Measurements from ENCODE around the gene TIGD7.

The TIGD7 gene, protein sequence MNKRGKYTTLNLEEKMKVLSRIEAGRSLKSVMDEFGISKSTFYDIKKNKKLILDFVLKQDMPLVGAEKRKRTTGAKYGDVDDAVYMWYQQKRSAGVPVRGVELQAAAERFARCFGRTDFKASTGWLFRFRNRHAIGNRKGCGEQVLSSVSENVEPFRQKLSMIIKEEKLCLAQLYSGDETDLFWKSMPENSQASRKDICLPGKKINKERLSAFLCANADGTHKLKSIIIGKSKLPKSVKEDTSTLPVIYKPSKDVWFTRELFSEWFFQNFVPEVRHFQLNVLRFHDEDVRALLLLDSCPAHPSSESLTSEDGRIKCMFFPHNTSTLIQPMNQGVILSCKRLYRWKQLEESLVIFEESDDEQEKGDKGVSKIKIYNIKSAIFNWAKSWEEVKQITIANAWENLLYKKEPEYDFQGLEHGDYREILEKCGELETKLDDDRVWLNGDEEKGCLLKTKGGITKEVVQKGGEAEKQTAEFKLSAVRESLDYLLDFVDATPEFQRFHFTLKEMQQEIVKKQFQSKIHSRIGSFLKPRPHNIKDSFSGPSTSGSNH

DNA sequence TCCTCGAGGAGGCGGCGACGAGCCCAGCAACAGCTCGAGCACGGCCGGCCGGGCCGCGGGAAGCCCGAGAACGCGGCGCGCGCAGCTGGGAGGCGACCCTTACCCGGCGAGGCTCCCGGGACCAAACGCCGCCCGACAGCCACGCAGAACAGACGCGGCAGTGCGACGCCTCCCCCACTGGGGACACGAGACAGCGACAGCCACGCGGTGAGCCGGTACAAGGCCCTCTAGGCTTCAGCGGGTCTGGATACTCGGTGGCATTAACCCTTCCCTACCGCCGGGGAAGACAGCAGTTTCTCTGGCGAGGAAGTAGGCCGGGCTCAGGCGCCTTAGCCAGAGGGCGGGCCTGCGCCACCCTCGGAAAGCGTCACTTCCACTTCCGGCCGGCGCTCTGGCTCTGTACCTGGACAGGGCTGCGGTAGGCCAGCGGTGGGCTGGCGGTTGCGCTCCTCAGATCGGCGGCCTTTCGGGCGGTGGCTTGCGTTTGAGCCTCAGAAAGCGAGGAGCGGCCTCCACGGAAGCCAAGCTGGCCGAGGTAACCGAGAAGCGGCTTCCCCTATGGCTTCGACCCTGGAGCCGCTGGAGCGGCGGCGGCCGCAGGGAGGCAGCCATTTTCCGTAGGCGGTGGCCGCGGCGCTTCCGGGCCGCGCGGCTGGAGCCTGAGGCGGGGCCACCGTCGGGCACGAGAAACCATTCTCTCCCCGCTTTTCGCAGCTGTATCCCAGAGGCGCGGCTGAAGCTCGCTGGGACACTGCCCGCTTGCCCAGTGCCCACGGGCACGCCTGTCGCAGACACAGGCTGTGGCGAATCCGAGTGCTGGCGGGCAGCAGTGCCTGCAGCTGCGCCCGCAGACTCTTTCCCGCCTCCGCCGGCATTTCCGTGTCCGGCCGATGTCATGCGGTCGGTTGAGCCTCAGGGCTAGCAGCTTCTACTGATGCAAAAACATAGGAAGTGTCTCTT lies at the start of gene TIGD7, which contains the start of gene ZNF75A:
TIGD7 (minus strand) TSS at position 322 of the 960 bp plus-strand sequence. CDS start 4,816 bp downstream, outside the sequence.
ZNF75A (plus strand) TSS at position 389 of the 960 bp plus-strand sequence. CDS start 2,932 bp downstream, outside the sequence.
- Histone ChIP-seq H3K9ac (ENCODE audit: low read length) (peak within 1 kb of the TSS; percentile 96), H3K27me3 (ENCODE audit: control insufficient read depth, insufficient read depth, low read length) (no peaks in the 10 kb centered on the region), H3K9me3 (ENCODE audit: control insufficient read depth, insufficient read depth, low read depth, low read length) (peaks cover 65% of the 10 kb centered on the region), H3K4me3 (ENCODE audit: low read depth, low read length) (peak within 1 kb of the TSS; percentile 87), H3K27ac (ENCODE audit: low read depth, low read length) (peak within 1 kb of the TSS; percentile 93), H3K4me1 (ENCODE audit: control insufficient read depth, insufficient read depth, low read length) (no peaks in the 10 kb centered on the region), H3K36me3 (ENCODE audit: control insufficient read depth, insufficient read depth, low read length) (peaks cover 45% of the 10 kb centered on the region)

DNA sequence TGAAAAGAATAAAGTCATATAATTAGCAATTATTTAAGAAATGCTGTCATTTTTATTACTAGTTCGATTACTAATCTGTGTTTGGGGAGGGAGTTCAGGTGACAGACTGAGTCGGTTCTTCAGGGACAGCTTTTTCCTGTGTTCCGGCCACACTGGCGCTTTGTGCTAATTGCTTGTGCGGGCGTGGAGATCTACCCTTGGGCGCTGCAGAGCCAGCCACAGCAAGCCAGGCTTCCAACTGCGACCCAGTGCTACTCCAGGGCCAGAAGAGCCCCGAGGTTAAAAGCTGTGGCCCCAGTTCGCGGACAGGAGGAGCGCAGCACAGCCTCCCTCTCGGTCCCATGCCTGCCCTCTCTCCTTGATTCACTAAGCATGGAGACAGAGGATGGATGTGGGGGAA lies 43.9 kb upstream of the TIGD7 start:
- no peak overlapping the region for H3K9ac ChIP-seq (ENCODE audit: low read length)
- H3K4me3 ChIP-seq (ENCODE audit: low read depth, low read length) = no peak overlapping the region

DNA sequence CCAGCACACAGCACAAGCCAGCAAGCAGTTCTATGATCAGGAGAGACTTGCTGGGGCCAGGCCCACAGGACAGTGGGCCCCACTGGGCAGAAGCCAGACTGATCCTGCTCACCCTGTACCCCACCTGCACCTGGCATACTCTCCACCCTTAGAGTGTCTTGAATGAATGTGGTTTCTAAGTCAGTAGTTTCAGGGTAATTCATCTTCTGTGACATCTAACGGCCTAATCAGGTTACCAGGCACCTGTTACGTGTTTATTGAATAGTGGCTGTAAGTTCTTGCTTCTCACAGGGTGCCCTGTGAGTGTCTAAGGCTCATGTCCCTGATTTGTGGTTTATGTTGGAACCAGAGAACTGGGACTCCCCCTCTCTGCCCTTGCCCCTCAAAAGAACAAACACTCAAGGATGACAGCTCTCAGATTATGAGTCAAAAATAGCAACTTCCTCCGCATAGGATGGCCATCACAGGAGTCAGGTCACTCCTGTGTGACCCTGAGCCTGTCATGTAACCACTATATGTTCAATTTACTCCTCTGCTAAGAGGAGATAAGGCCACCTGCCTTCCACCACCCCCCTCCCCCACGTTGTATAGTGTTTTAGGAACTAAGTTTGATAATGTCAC lies 43.4 kb upstream of the TIGD7 start:
- Histone ChIP-seq H3K9me3 (ENCODE audit: control insufficient read depth, insufficient read depth, low read depth, low read length) (no peaks in the 10 kb centered on the region; the same call in 1 of the 2 replicates), H3K4me3 (ENCODE audit: low read depth, low read length) (no peak overlapping the region), H3K36me3 (ENCODE audit: control insufficient read depth, insufficient read depth, low read length) (no peaks in the 10 kb centered on the region), H3K27ac (ENCODE audit: low read depth, low read length) (no peak overlapping the region), H3K4me1 (ENCODE audit: control insufficient read depth, insufficient read depth, low read length) (no peaks in the 10 kb centered on the region), H3K9ac (ENCODE audit: low read length) (no peak overlapping the region), H3K27me3 (ENCODE audit: control insufficient read depth, insufficient read depth, low read length) (no peaks in the 10 kb centered on the region; the same call in 1 of the 2 replicates)

More for the DNA sequence above, 43.9 kb upstream of the TIGD7 start:
- H3K36me3 ChIP-seq (ENCODE audit: control insufficient read depth, insufficient read depth, low read length) = no peaks in the 10 kb centered on the region
- no peaks in the 10 kb centered on the region; the same call in 1 of the 2 replicates for H3K27me3 ChIP-seq (ENCODE audit: control insufficient read depth, insufficient read depth, low read length)
- H3K4me1 ChIP-seq (ENCODE audit: control insufficient read depth, insufficient read depth, low read length) = no peaks in the 10 kb centered on the region
- no peaks in the 10 kb centered on the region; the same call in 1 of the 2 replicates for H3K9me3 ChIP-seq (ENCODE audit: control insufficient read depth, insufficient read depth, low read depth, low read length)
- no peak overlapping the region for H3K27ac ChIP-seq (ENCODE audit: low read depth, low read length)

DNA sequence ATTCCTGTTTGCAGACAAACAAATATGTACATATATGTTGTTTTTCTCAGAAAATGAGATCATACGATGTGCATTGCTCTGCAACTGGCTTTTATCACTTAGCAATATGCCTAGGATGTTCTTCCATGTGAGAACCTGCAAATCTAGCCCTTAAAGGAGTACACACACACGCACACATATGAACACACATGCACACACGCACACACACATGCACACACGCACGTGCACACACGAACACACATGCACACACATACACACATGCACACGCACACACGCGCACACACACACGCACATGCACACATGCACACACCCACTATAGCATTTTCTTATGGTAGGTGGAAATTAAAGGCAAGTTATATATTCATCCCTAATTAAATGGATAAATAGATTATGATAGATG lies 42.4 kb upstream of the TIGD7 start:
- Histone ChIP-seq H3K27ac (ENCODE audit: low read depth, low read length) (no peak overlapping the region), H3K4me3 (ENCODE audit: low read depth, low read length) (no peak overlapping the region), H3K9me3 (ENCODE audit: control insufficient read depth, insufficient read depth, low read depth, low read length) (no peaks in the 10 kb centered on the region; the same call in 1 of the 2 replicates), H3K36me3 (ENCODE audit: control insufficient read depth, insufficient read depth, low read length) (no peaks in the 10 kb centered on the region), H3K4me1 (ENCODE audit: control insufficient read depth, insufficient read depth, low read length) (no peaks in the 10 kb centered on the region), H3K9ac (ENCODE audit: low read length) (no peak overlapping the region), H3K27me3 (ENCODE audit: control insufficient read depth, insufficient read depth, low read length) (no peaks in the 10 kb centered on the region; the same call in 1 of the 2 replicates)

DNA sequence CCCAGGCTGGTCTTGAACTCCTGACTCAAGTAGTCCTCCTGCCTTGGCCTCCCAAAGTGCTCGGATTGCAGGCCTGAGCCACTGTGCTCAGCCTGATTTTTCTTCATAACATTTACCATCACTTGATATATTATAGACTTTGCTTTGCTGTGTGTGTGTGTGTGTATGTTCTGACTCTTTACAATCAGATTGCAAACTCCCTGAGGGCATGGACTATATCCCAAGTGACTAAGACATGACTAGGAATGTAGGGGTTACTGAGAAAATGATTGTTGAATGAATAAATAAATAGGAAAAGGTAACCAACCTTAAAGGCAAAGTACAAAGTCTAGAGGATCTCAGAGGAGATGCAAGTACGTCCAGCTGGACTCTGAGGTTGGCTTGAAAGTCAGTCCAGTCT lies 40.8 kb upstream of the TIGD7 start:
- no peaks in the 10 kb centered on the region for H3K36me3 ChIP-seq (ENCODE audit: control insufficient read depth, insufficient read depth, low read length)
- H3K4me3 ChIP-seq (ENCODE audit: low read depth, low read length) = no peak overlapping the region
- no peaks in the 10 kb centered on the region; the same call in 1 of the 2 replicates for H3K9me3 ChIP-seq (ENCODE audit: control insufficient read depth, insufficient read depth, low read depth, low read length)
- no peak overlapping the region for H3K27ac ChIP-seq (ENCODE audit: low read depth, low read length)
- H3K9ac ChIP-seq (ENCODE audit: low read length) = no peak overlapping the region
- H3K4me1 ChIP-seq (ENCODE audit: control insufficient read depth, insufficient read depth, low read length) = no peaks in the 10 kb centered on the region
- no peaks in the 10 kb centered on the region; the same call in 1 of the 2 replicates for H3K27me3 ChIP-seq (ENCODE audit: control insufficient read depth, insufficient read depth, low read length)

DNA sequence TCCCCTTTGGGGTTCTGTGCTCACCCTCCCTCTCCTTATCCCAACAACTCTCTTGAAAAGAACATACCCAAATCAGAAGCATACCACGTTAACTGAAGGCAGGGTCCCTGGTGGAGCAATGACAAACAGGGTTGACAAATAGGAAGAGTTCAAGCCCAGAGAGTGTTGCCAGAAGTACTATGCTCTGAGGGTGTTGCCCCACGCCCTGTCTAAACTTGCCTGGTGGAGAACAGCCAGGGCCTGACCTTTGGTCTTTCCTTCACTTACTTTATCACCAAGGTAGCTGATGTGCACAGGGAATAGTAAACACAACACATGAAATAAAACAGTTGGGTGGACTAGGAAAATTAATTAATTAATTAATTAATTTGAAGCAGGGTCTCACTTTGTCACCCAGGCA lies 23.4 kb upstream of the TIGD7 start:
- no peaks in the 10 kb centered on the region for H3K4me1 ChIP-seq (ENCODE audit: control insufficient read depth, insufficient read depth, low read length)
- no peak overlapping the region for H3K27ac ChIP-seq (ENCODE audit: low read depth, low read length)
- no peaks in the 10 kb centered on the region for H3K36me3 ChIP-seq (ENCODE audit: control insufficient read depth, insufficient read depth, low read length)
- no peak overlapping the region for H3K4me3 ChIP-seq (ENCODE audit: low read depth, low read length)
- H3K9me3 ChIP-seq (ENCODE audit: control insufficient read depth, insufficient read depth, low read depth, low read length) = peaks cover 6% of the 10 kb centered on the region; the same call in 1 of the 2 replicates
- H3K9ac ChIP-seq (ENCODE audit: low read length) = no peak overlapping the region
- H3K27me3 ChIP-seq (ENCODE audit: control insufficient read depth, insufficient read depth, low read length) = 0 out of 2 replicates have a peak, but pooled peaks cover 3% of the 10 kb centered on the region

DNA sequence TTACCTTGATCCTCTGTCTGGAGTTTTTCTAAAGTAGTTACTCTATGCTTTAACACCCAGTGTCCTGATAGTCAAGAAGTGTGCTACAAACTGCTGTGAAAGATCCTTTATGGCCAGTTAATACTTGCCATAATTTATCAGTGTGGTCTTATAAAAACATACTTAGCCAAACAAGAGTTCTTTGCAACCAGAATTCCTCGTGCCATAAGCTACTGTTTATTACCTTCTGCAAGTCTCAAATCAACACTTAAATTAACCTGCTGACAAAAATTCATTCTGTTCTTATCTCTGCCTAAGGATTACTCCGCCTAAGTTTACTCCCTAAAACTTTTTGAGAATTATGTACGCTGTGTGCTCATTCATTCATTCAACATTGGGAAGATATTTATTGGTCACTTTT lies 22.9 kb upstream of the TIGD7 start:
- Histone ChIP-seq H3K9ac (ENCODE audit: low read length) (no peak overlapping the region), H3K36me3 (ENCODE audit: control insufficient read depth, insufficient read depth, low read length) (no peaks in the 10 kb centered on the region), H3K9me3 (ENCODE audit: control insufficient read depth, insufficient read depth, low read depth, low read length) (peaks cover 6% of the 10 kb centered on the region; the same call in 1 of the 2 replicates), H3K4me3 (ENCODE audit: low read depth, low read length) (no peak overlapping the region), H3K27ac (ENCODE audit: low read depth, low read length) (no peak overlapping the region), H3K4me1 (ENCODE audit: control insufficient read depth, insufficient read depth, low read length) (no peaks in the 10 kb centered on the region), H3K27me3 (ENCODE audit: control insufficient read depth, insufficient read depth, low read length) (0 out of 2 replicates have a peak, but pooled peaks cover 3% of the 10 kb centered on the region)

DNA sequence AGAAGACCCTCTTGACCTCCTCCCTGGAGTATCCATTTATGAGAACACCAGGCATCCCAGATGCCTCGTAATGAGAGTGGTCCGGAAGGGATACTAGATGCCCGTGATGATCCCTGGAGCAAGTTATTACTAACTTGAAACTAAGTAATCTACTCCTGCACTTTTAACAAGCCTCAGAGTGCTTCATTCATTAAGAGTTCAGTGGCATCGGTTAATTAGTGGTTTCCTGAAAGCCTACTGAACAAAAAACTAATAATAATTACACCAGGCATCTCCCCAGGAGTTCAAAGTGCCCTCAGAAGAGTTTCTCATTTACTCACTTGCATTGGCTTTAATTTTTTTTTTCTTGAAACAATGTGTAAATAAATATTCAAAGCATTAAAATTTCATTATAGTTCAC lies 22.3 kb upstream of the TIGD7 start:
- no peak overlapping the region for H3K4me3 ChIP-seq (ENCODE audit: low read depth, low read length)
- no peak overlapping the region for H3K27ac ChIP-seq (ENCODE audit: low read depth, low read length)
- H3K9me3 ChIP-seq (ENCODE audit: control insufficient read depth, insufficient read depth, low read depth, low read length) = peaks cover 6% of the 10 kb centered on the region; the same call in 1 of the 2 replicates
- H3K36me3 ChIP-seq (ENCODE audit: control insufficient read depth, insufficient read depth, low read length) = no peaks in the 10 kb centered on the region
- no peaks in the 10 kb centered on the region for H3K4me1 ChIP-seq (ENCODE audit: control insufficient read depth, insufficient read depth, low read length)
- H3K27me3 ChIP-seq (ENCODE audit: control insufficient read depth, insufficient read depth, low read length) = 0 out of 2 replicates have a peak, but pooled peaks cover 3% of the 10 kb centered on the region
- H3K9ac ChIP-seq (ENCODE audit: low read length) = no peak overlapping the region

DNA sequence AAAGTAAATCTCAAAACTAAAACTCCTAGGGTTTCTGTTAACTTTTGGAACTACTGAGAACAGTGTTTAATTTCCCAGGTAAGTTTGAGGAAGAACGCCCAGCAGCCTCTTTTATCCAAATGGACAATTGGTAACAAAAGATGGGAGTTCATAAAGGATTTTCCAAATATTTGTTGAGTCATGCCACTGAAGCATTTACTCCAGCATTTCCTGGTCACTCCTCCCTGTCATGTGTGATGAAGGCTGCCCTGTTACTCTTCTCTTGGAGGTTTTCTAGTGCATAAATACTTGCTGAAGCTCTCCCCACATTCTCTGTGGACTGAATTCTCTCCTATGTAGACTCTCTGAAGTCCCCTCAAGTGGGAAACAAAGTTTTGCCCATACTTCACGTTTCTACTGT lies 16.6 kb upstream of the TIGD7 start:
- peaks cover 61% of the 10 kb centered on the region for H3K9me3 ChIP-seq (ENCODE audit: control insufficient read depth, insufficient read depth, low read depth, low read length)

DNA sequence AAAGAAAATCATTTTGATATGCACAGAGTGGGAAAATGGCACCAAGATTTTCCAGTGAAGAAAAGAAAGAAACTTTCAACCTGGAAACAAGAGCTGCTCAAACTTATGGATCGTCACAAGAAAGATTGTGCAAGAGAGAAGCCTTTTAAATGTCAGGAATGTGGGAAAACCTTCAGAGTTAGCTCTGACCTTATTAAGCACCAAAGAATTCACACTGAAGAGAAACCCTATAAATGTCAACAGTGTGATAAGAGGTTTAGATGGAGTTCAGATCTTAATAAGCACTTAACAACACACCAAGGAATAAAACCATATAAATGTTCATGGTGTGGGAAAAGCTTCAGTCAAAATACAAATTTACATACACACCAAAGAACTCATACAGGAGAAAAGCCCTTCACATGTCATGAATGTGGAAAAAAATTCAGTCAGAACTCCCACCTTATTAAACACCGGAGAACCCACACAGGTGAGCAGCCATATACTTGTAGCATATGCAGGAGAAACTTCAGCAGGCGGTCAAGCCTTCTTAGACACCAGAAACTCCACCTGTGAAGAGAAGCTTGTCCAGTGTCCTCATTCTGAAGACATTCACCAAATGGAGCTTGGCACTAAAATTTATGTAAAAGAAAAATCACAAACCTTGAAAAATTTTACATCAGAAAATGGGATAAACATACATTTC lies 12.2 kb upstream of the TIGD7 start:
- Histone ChIP-seq H3K9me3 (ENCODE audit: control insufficient read depth, insufficient read depth, low read depth, low read length) (peaks cover 94% of the 10 kb centered on the region), H3K4me3 (ENCODE audit: low read depth, low read length) (no peak overlapping the region), H3K27ac (ENCODE audit: low read depth, low read length) (no peak overlapping the region), H3K9ac (ENCODE audit: low read length) (no peak overlapping the region), H3K4me1 (ENCODE audit: control insufficient read depth, insufficient read depth, low read length) (no peaks in the 10 kb centered on the region), H3K27me3 (ENCODE audit: control insufficient read depth, insufficient read depth, low read length) (no peaks in the 10 kb centered on the region), H3K36me3 (ENCODE audit: control insufficient read depth, insufficient read depth, low read length) (peaks cover 62% of the 10 kb centered on the region)

More for the DNA sequence above, 16.6 kb upstream of the TIGD7 start:
- Histone ChIP-seq H3K27me3 (ENCODE audit: control insufficient read depth, insufficient read depth, low read length) (0 out of 2 replicates have a peak, but pooled peaks cover 3% of the 10 kb centered on the region), H3K27ac (ENCODE audit: low read depth, low read length) (no peak overlapping the region), H3K9ac (ENCODE audit: low read length) (no peak overlapping the region), H3K4me1 (ENCODE audit: control insufficient read depth, insufficient read depth, low read length) (no peaks in the 10 kb centered on the region), H3K4me3 (ENCODE audit: low read depth, low read length) (no peak overlapping the region), H3K36me3 (ENCODE audit: control insufficient read depth, insufficient read depth, low read length) (peaks cover 20% of the 10 kb centered on the region)

All from HUES6 (cell line).